ENCODE data around the gene PNMA6E.

The PNMA6E gene

GRCh38 chrX:153374426-153374825 is 26.7 kb downstream of the PNMA6E start:
- H3K27ac ChIP-seq, result no peak overlapping the region
- ChIA-PET POLR2A (ENCODE audit: low non-redundant PET) (no interaction called here), CTCF (no interaction called here)
- no peak for DNase-seq (ENCODE audit: low spot score)
- no peak for TF ChIP-seq CTCF (conservative IDR thresholded peaks at IDR 0.05; ENCODE audit: low read depth)

- H3K27ac ChIP-seq, result no peak overlapping the region
- CTCF ChIA-PET, result no interaction called here
- DNase-seq (ENCODE audit: low spot score), result no peak
- TF ChIP-seq CTCF (conservative IDR thresholded peaks at IDR 0.05; ENCODE audit: low read depth), result no peak
- POLR2A ChIA-PET (ENCODE audit: low non-redundant PET), result no interaction called here
These were observed 28.2 kb downstream of the PNMA6E start for GRCh38 chrX:153372949-153373348.

- TF ChIP-seq CTCF (conservative IDR thresholded peaks at IDR 0.05; ENCODE audit: low read depth), result no peak
- CTCF ChIA-PET, result no interaction called here
- H3K27ac ChIP-seq, result no peak overlapping the region
- POLR2A ChIA-PET (ENCODE audit: low non-redundant PET), result no interaction called here
- DNase-seq (ENCODE audit: low spot score), result no peak
These were observed 29.9 kb downstream of the PNMA6E start for GRCh38 chrX:153371256-153371655.

- ChIA-PET CTCF (no interaction called here), POLR2A (ENCODE audit: low non-redundant PET) (no interaction called here)
- H3K27ac ChIP-seq, result no peak overlapping the region
- DNase-seq (ENCODE audit: low spot score), result no peak
- no peak for TF ChIP-seq CTCF (conservative IDR thresholded peaks at IDR 0.05; ENCODE audit: low read depth)
These were observed 30.7 kb downstream of the PNMA6E start for GRCh38 chrX:153370293-153371055.

- DNase-seq (ENCODE audit: low spot score), result no peak
- no peak overlapping the region for H3K27ac ChIP-seq
- TF ChIP-seq CTCF (conservative IDR thresholded peaks at IDR 0.05; ENCODE audit: low read depth), result no peak
- ChIA-PET CTCF (no interaction called here), POLR2A (ENCODE audit: low non-redundant PET) (no interaction called here)
These were observed 34.1 kb downstream of the PNMA6E start for GRCh38 chrX:153366878-153367538.

GRCh38 chrX:153366119-153366518 is 35.0 kb downstream of the PNMA6E start:
- ChIA-PET CTCF (no interaction called here), POLR2A (ENCODE audit: low non-redundant PET) (no interaction called here)
- DNase-seq (ENCODE audit: low spot score), result no peak
- no peak overlapping the region for H3K27ac ChIP-seq
- no peak for TF ChIP-seq CTCF (conservative IDR thresholded peaks at IDR 0.05; ENCODE audit: low read depth)
